ENCODE data around the gene MYORG.

GRCh38 chr9:34383904-34384303 is 7.2 kb upstream of the MYORG start:
- TF ChIP-seq CTCF (IDR thresholded peaks at IDR 0.05) (no peak), POLR2A (IDR thresholded peaks at IDR 0.05) (no peak)

Measured in vagina (tissue), 2 donors.